MCF 10A (cell line): Measurements from ENCODE around the gene PTPRT. TPM values are rescaled to one million over a fixed set of nuclear protein-coding genes. Genes with fewer than 3 reads are reported as not detected.

ENCODE experiments used
- BruUV-seq: library from RNA; stranded (reverse); fragments of 400-500 nt; replicated peaks from 2 replicates; lab custom pipeline; 2021; lab: Mats Ljungman, UMichigan
- CTCF ChIA-PET: fragments of 300-600 bp; sonication (Branson Sonifier 250); formaldehyde crosslinking; extraction: SDS; loops from one replicate; lab custom pipeline; 2021; ENCODE audit warnings: antibody characterized with exemption, inconsistent platforms; lab: Yijun Ruan, JAX
- POLR2A ChIA-PET: fragments of 300-600, 350-650 bp; sonication (Branson Sonifier 250); formaldehyde crosslinking; extraction: SDS; loops from one replicate; lab custom pipeline; 2020; ENCODE audit warnings: antibody characterized with exemption, inconsistent platforms; lab: Yijun Ruan, JAX
- DNase-seq: peaks from one replicate; pipeline ENCODE4 v3.0.0-alpha.2; 2018; ENCODE audit not compliant: unreplicated experiment
- H3K27ac Mint-ChIP-seq: one replicate; pipeline ENCODE4 v1.8.0; 2022; ENCODE audit warnings: mild to moderate bottlenecking, low read depth, mixed read lengths; ENCODE audit not compliant: unreplicated experiment
- H3K27me3 Mint-ChIP-seq: one replicate; pipeline ENCODE4 v1.8.0; 2022; ENCODE audit warnings: mixed read lengths; ENCODE audit not compliant: insufficient read depth, unreplicated experiment
- H3K36me3 Mint-ChIP-seq: one replicate; pipeline ENCODE4 v1.8.0; 2022; ENCODE audit warnings: mild to moderate bottlenecking, moderate library complexity, mixed read lengths; ENCODE audit not compliant: insufficient read depth, unreplicated experiment
- H3K4me1 Mint-ChIP-seq: one replicate; pipeline ENCODE4 v1.8.0; 2022; ENCODE audit warnings: mixed read lengths; ENCODE audit not compliant: insufficient read depth, unreplicated experiment
- H3K4me3 Mint-ChIP-seq: one replicate; pipeline ENCODE4 v1.8.0; 2022; ENCODE audit warnings: mild to moderate bottlenecking, moderate library complexity, mixed read lengths; ENCODE audit not compliant: unreplicated experiment
- H3K9me3 Mint-ChIP-seq: one replicate; pipeline ENCODE4 v1.8.0; 2022; ENCODE audit warnings: mixed read lengths; ENCODE audit not compliant: unreplicated experiment
- intact Hi-C: fragments of 100-400 bp; cut with micrococcal nuclease; formaldehyde crosslinking; loops from 2 replicates; pipeline ENCODE4 v1.14.1; 2022
- total RNA-seq: library from RNA; stranded (reverse); gene quantifications from 2 replicates; pipeline ENCODE4 v1.2.3, GENCODE V29; 2022
- TF ChIP-seq, protein P1 (sequence below): fragments of 200-600 bp; IDR thresholded peaks from one replicate; pipeline ENCODE4 v1.8.0; 2022; ENCODE audit warnings: antibody characterized with exemption, mild to moderate bottlenecking; ENCODE audit not compliant: unreplicated experiment

PTPRT gene
- total RNA-seq, 1 experiment from 2014 or later: not detected

DNA sequence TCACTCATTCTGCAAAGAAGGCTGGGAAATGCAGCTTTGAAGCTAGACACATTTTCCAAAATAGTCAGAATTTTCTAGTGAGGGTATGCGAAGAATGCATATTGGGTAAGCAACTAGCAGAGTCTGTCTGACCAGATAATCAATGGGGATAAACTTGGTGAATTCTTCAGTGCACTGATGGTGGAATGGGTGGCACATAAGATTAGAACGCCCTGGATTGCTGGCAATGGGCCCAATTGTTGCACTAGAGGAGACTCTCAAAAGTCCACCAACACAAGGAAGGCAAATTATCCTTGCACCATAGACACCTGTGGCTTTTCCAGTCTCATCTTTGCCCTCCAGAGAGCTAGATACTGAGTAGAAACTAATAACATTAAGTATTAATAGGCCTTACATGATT lies 167.6 kb downstream of the PTPRT start:
- intact Hi-C loops: no loop called here
- BruUV-seq: no TSS peak
- peaks cover 6% of the 10 kb centered on the region for H3K36me3 Mint-ChIP-seq
- no peak overlapping the region for H3K27ac Mint-ChIP-seq
- H3K9me3 Mint-ChIP-seq: peaks cover 30% of the 10 kb centered on the region
- DNase-seq: no peak
- no peaks in the 10 kb centered on the region for H3K4me1 Mint-ChIP-seq
- ChIA-PET CTCF (interaction anchor here (1.0 kb wide), 1 partner anchor 44 kb away, joined by 3 read pairs; no protein-coding TSS in a partner anchor), POLR2A (no interaction called here)
- H3K27me3 Mint-ChIP-seq: no peaks in the 10 kb centered on the region
- no peak overlapping the region for H3K4me3 Mint-ChIP-seq
- TF ChIP-seq, protein P1, sequence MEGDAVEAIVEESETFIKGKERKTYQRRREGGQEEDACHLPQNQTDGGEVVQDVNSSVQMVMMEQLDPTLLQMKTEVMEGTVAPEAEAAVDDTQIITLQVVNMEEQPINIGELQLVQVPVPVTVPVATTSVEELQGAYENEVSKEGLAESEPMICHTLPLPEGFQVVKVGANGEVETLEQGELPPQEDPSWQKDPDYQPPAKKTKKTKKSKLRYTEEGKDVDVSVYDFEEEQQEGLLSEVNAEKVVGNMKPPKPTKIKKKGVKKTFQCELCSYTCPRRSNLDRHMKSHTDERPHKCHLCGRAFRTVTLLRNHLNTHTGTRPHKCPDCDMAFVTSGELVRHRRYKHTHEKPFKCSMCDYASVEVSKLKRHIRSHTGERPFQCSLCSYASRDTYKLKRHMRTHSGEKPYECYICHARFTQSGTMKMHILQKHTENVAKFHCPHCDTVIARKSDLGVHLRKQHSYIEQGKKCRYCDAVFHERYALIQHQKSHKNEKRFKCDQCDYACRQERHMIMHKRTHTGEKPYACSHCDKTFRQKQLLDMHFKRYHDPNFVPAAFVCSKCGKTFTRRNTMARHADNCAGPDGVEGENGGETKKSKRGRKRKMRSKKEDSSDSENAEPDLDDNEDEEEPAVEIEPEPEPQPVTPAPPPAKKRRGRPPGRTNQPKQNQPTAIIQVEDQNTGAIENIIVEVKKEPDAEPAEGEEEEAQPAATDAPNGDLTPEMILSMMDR: no peak

- DNase-seq: no peak
- no peak overlapping the region for H3K4me3 Mint-ChIP-seq
- H3K9me3 Mint-ChIP-seq: peaks cover 47% of the 10 kb centered on the region
- ChIA-PET POLR2A (no interaction called here), CTCF (interaction anchor here (0.6 kb wide), 2 partner anchors 35 to 594 kb away, joined by 3 to 4 read pairs; no protein-coding TSS in a partner anchor)
- H3K4me1 Mint-ChIP-seq: no peaks in the 10 kb centered on the region
- no TSS peak for BruUV-seq
- H3K27ac Mint-ChIP-seq: no peak overlapping the region
- intact Hi-C loops: no loop called here
- TF ChIP-seq, protein P1: no peak
- H3K27me3 Mint-ChIP-seq: no peaks in the 10 kb centered on the region
- no peaks in the 10 kb centered on the region for H3K36me3 Mint-ChIP-seq
Measured at GRCh38 chr20:43017241-43018030, 172.3 kb downstream of the PTPRT start.

DNA sequence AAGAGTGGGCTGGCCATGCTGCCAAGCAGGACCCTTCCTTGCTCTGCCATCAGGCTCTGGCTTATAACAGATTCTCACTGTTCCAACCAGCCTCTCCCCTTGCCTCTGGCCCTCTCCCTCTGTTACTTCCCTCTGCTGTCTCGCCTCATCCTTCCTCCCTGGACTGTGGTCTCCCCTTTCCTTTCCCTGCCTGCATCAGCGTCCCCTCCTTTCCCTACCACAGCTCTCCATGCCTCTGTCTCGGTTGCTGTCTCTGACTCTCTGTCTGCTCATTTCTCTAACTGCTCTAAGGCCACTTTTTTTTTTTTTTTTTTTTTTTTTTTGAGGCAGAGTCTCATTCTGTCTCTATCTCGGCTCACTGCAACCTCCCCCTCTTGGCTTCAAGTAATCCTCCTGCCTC lies 173.4 kb downstream of the PTPRT start:
- TF ChIP-seq, protein P1: no peak
- no TSS peak for BruUV-seq
- H3K4me3 Mint-ChIP-seq: no peak overlapping the region
- ChIA-PET CTCF (interaction anchor here (0.6 to 0.8 kb wide), 2 partner anchors 21 to 80 kb away, joined by 4 to 5 read pairs; no protein-coding TSS in a partner anchor), POLR2A (no interaction called here)
- peaks cover 48% of the 10 kb centered on the region for H3K9me3 Mint-ChIP-seq
- H3K27me3 Mint-ChIP-seq: no peaks in the 10 kb centered on the region
- intact Hi-C loops: no loop called here
- DNase-seq: no peak
- no peaks in the 10 kb centered on the region for H3K36me3 Mint-ChIP-seq
- no peaks in the 10 kb centered on the region for H3K4me1 Mint-ChIP-seq
- H3K27ac Mint-ChIP-seq: no peak overlapping the region

DNA sequence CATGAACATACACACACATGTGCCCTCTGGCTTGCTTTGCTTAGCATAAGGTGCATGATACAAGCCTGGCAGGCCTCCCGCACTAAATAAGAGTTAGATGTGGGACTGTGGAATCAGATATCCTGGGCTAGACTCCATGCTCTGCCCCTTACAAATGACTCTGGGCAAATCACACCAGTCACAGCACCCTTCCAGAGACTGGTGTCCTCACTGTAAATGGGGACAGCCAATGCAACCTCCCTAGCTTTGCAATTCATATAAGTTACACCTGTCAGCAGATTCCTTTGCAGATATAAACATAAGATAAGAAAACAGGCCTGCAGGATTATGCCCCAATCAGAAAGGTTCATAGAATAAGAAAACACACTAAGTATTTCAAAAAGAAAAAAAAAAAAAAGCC lies 174.1 kb downstream of the PTPRT start:
- H3K27ac Mint-ChIP-seq: no peak overlapping the region
- POLR2A ChIA-PET: no interaction called here
- BruUV-seq: no TSS peak
- peaks cover 49% of the 10 kb centered on the region for H3K9me3 Mint-ChIP-seq
- H3K4me3 Mint-ChIP-seq: no peak overlapping the region
- no peaks in the 10 kb centered on the region for H3K36me3 Mint-ChIP-seq
- CTCF ChIA-PET: interaction anchor here (0.7 kb wide), 1 partner anchor 538 kb away, joined by 3 read pairs; no protein-coding TSS in a partner anchor
- TF ChIP-seq, protein P1: no peak
- no peaks in the 10 kb centered on the region for H3K27me3 Mint-ChIP-seq
- no peak for DNase-seq
- intact Hi-C loops: no loop called here
- H3K4me1 Mint-ChIP-seq: no peaks in the 10 kb centered on the region
